Ascending aorta (tissue), 2 donors: ENCODE data around the gene C2orf78. TPM values are rescaled to one million over a fixed set of nuclear protein-coding genes. Genes with fewer than 3 reads are reported as not detected.
"Not testable (repeated sequence)": the region's sequence is repeated elsewhere in the genome, so short reads cannot be mapped to it uniquely, and the experiment has no call there.

Source experiments
- DNase-seq, 2 donors: peaks; one replicate each; pipeline ENCODE4 v3.0.0-alpha.2; 2019; ENCODE audit warnings: low spot score in 2 of 2
- H3K27ac ChIP-seq, 2 donors: fragments of 200-600 bp; sonication (generic); one replicate each; pipeline ENCODE4 v1.5.1; 2016 to 2017; ENCODE audit warnings: mild to moderate bottlenecking in 1 of 2
- H3K27me3 ChIP-seq: fragments of 200-600 bp; sonication (generic); one replicate; pipeline ENCODE4 v1.5.1; 2017
- H3K36me3 ChIP-seq, 2 donors: fragments of 200-600 bp; sonication (generic); one replicate each; pipeline ENCODE4 v1.5.1; 2016
- H3K4me1 ChIP-seq, 2 donors: fragments of 200-600 bp; sonication (generic); one replicate each; pipeline ENCODE4 v1.5.1; 2016 to 2017; ENCODE audit warnings: mild to moderate bottlenecking in 1 of 2
- H3K4me3 ChIP-seq, 2 donors: fragments of 200-600 bp; sonication (generic); one replicate each; pipeline ENCODE4 v1.5.1; 2016 to 2017; ENCODE audit warnings: mild to moderate bottlenecking in 1 of 2
- H3K9me3 ChIP-seq, 2 donors: fragments of 200-600 bp; sonication (generic); one replicate each; pipeline ENCODE4 v1.5.1; 2016
- intact Hi-C: fragments of 100-400 bp; cut with DNase I; formaldehyde crosslinking; loops from one replicate; pipeline ENCODE4 v1.15.1; 2023
- total RNA-seq: library from RNA; depleted of rRNA; stranded (reverse); fragments of >200 nt; gene quantifications from one replicate; pipeline ENCODE4 v1.1.0, GENCODE V29; 2016
- TF ChIP-seq, protein P1 (sequence below), 3 experiments: fragments of 200-600 bp in 2 of 3; fragments of 450-650 bp in 1 of 3; sonication (generic) in 2 of 3; IDR thresholded peaks; one replicate each; pipeline ENCODE4 v1.5.1; 2016 to 2019; ENCODE audit warnings: antibody characterized with exemption in 3 of 3, mild to moderate bottlenecking in 1 of 3, moderate library complexity in 1 of 3

The C2orf78 gene
- total RNA-seq, 1 donor from 2014 or later = not detected

DNA sequence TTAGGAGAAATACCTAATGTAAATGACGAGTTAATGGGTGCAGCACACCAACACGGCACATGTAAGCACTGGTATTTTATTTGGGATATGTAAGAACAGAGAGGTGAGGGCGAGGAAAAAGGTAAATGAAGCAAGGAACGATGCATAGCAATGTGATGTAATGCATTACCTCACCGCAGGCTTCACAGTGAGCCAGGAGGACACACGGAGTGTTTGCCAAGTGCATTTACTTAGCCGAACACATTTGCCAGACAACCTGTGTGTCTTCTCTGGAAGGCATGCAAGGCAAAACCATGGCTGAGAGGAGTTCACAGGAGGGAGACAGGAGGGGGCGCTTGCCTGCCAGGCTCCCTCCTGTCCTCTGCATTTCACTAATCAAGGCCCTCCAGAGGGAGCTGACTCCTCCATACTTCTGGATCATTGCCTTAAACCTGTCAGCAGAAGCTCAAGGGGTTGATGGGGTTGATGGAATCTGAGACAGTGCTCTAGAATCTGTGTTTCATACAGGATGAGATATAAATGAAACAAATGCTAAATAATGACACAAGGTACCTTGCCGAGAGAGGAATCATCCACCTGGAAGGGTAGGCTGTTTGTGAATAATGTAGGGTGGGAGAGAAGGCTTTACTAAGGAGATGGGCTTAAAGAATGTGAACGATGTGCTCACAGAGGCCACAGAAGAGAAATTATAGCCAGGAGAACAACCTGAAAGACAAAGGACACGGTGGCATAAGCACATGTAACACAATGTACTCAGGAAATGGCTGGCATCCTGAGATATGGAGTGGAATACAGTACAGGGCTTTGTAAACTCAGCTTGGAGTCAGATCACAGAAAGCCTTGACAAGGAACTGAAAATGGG, 37.7 kb upstream of the C2orf78 start:
- H3K36me3 ChIP-seq = peaks cover 6 to 54% of the 10 kb centered on the region in 2 donors
- no peak for DNase-seq
- H3K27me3 ChIP-seq = no peaks in the 10 kb centered on the region
- TF ChIP-seq, protein P1, sequence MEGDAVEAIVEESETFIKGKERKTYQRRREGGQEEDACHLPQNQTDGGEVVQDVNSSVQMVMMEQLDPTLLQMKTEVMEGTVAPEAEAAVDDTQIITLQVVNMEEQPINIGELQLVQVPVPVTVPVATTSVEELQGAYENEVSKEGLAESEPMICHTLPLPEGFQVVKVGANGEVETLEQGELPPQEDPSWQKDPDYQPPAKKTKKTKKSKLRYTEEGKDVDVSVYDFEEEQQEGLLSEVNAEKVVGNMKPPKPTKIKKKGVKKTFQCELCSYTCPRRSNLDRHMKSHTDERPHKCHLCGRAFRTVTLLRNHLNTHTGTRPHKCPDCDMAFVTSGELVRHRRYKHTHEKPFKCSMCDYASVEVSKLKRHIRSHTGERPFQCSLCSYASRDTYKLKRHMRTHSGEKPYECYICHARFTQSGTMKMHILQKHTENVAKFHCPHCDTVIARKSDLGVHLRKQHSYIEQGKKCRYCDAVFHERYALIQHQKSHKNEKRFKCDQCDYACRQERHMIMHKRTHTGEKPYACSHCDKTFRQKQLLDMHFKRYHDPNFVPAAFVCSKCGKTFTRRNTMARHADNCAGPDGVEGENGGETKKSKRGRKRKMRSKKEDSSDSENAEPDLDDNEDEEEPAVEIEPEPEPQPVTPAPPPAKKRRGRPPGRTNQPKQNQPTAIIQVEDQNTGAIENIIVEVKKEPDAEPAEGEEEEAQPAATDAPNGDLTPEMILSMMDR (IDR thresholded peaks at IDR 0.05) = no peak
- H3K4me1 ChIP-seq = no peaks in the 10 kb centered on the region
- H3K27ac ChIP-seq = no peak overlapping the region
- intact Hi-C loops = no loop called here
- H3K9me3 ChIP-seq = no peaks in the 10 kb centered on the region
- no peak overlapping the region for H3K4me3 ChIP-seq

GRCh38 chr2:73746877-73747208, 37.1 kb upstream of the C2orf78 start:
- Histone ChIP-seq H3K4me3 (no peak overlapping the region), H3K4me1 (no peaks in the 10 kb centered on the region), H3K27me3 (no peaks in the 10 kb centered on the region), H3K27ac (no peak overlapping the region), H3K36me3 (peaks cover 6 to 58% of the 10 kb centered on the region in 2 donors), H3K9me3 (no peaks in the 10 kb centered on the region)
- intact Hi-C loops = no loop called here
- TF ChIP-seq, protein P1 (IDR thresholded peaks at IDR 0.05) = no peak
- DNase-seq = no peak

GRCh38 chr2:73749314-73749713, 34.7 kb upstream of the C2orf78 start:
- H3K4me3 ChIP-seq = no peak overlapping the region
- intact Hi-C loops = no loop called here
- no peaks in the 10 kb centered on the region for H3K4me1 ChIP-seq
- no peaks in the 10 kb centered on the region for H3K9me3 ChIP-seq
- no peaks in the 10 kb centered on the region for H3K27me3 ChIP-seq
- TF ChIP-seq, protein P1 (IDR thresholded peaks at IDR 0.05) = no peak
- no peak overlapping the region for H3K27ac ChIP-seq
- peaks cover 11 to 66% of the 10 kb centered on the region in 2 donors for H3K36me3 ChIP-seq
- no peak for DNase-seq

DNA sequence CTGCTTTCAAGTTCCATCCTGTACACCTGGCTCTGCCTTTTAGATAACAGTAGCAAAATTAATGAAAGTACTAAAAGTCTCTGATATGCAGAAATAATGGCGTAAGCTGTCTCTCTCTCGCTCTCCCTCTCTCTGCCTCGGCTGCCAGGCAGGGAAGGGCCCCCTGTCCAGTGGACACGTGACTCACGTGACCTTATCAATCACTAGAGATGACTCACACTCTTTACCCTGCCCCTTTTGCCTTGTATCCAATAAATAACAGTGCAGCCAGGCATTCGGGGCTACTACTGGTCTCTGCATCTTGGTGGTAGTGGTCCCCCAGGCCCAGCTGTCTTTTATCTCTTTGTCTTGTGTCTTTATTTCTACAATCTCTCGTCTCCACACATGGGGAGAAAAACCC, 29.7 kb upstream of the C2orf78 start:
- H3K4me3 ChIP-seq, H3K4me1 ChIP-seq, intact Hi-C loops, H3K9me3 ChIP-seq, H3K27ac ChIP-seq, H3K27me3 ChIP-seq, DNase-seq: not testable (repeated sequence)
- peaks cover 18 to 73% of the 10 kb centered on the region in 2 donors for H3K36me3 ChIP-seq

- H3K36me3 ChIP-seq = peaks cover 31 to 73% of the 10 kb centered on the region in 2 donors
- H3K27ac ChIP-seq = peak overlapping the region in 1 of 2 donors; percentile 2
- DNase-seq = no peak
- H3K9me3 ChIP-seq = no peaks in the 10 kb centered on the region
- H3K27me3 ChIP-seq = no peaks in the 10 kb centered on the region
- peaks cover 0 to 8% of the 10 kb centered on the region in 2 donors for H3K4me1 ChIP-seq
- intact Hi-C loops = no loop called here
- TF ChIP-seq, protein P1 (IDR thresholded peaks at IDR 0.05) = no peak
- no peak overlapping the region for H3K4me3 ChIP-seq
These were observed 24.7 kb upstream of the C2orf78 start for GRCh38 chr2:73759285-73759764.

DNA sequence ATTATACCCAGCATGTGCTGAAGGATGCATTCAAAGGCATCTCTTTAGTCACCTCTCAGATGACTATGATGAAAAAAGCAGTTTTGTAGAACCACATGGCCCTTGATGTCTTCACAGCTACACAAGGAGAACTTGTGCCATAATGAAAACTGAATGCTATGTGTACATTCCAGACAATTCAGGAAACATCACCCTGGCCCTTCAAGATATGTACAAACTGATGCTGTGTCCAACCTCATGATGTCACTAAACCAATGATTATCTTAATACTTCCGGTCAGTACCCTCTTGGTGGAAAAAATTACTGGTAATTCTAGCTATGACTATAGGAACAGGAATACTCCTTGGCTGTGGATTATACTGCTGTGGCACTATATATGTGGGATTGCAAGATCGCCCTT, 24.1 kb upstream of the C2orf78 start:
- TF ChIP-seq, protein P1 (IDR thresholded peaks at IDR 0.05) = no peak
- no peaks in the 10 kb centered on the region for H3K9me3 ChIP-seq
- no peak overlapping the region for H3K27ac ChIP-seq
- H3K36me3 ChIP-seq = peaks cover 37 to 73% of the 10 kb centered on the region in 2 donors
- H3K4me3 ChIP-seq = no peak overlapping the region
- no peaks in the 10 kb centered on the region for H3K27me3 ChIP-seq
- peaks cover 0 to 8% of the 10 kb centered on the region in 2 donors for H3K4me1 ChIP-seq
- intact Hi-C loops = no loop called here
- DNase-seq = no peak
